ENCODE measurements around the gene MST1R.

Gene MST1R

GRCh38 chr3:49889296-49889695 lies 14.4 kb downstream of the MST1R start:
- H3K4me3 ChIP-seq (ENCODE audit: low read depth, low read length) = no peak overlapping the region
- TF ChIP-seq CTCF (IDR thresholded peaks at IDR 0.05; ENCODE audit: borderline replicate concordance, insufficient read depth, low read depth, low read length) = no peak

- no peak for TF ChIP-seq CTCF (IDR thresholded peaks at IDR 0.05; ENCODE audit: borderline replicate concordance, insufficient read depth, low read depth, low read length)
- no peak overlapping the region for H3K4me3 ChIP-seq (ENCODE audit: low read depth, low read length)
Observed at GRCh38 chr3:49886922-49887265, 16.8 kb downstream of the MST1R start.

GRCh38 chr3:49883998-49884397 lies 19.7 kb downstream of the MST1R start:
- no peak overlapping the region for H3K4me3 ChIP-seq (ENCODE audit: low read depth, low read length)
- TF ChIP-seq CTCF (IDR thresholded peaks at IDR 0.05; ENCODE audit: borderline replicate concordance, insufficient read depth, low read depth, low read length) = no peak

GRCh38 chr3:49882166-49882565 lies 21.5 kb downstream of the MST1R start:
- H3K4me3 ChIP-seq (ENCODE audit: low read depth, low read length) = no peak overlapping the region
- no peak for TF ChIP-seq CTCF (IDR thresholded peaks at IDR 0.05; ENCODE audit: borderline replicate concordance, insufficient read depth, low read depth, low read length)

GRCh38 chr3:49880581-49881315 lies 22.9 kb downstream of the MST1R start:
- TF ChIP-seq CTCF (IDR thresholded peaks at IDR 0.05; ENCODE audit: borderline replicate concordance, insufficient read depth, low read depth, low read length) = no peak
- H3K4me3 ChIP-seq (ENCODE audit: low read depth, low read length) = no peak overlapping the region

GRCh38 chr3:49879721-49880120 lies 24.0 kb downstream of the MST1R start:
- no peak overlapping the region for H3K4me3 ChIP-seq (ENCODE audit: low read depth, low read length)
- no peak for TF ChIP-seq CTCF (IDR thresholded peaks at IDR 0.05; ENCODE audit: borderline replicate concordance, insufficient read depth, low read depth, low read length)

GRCh38 chr3:49878686-49879085 lies 25.0 kb downstream of the MST1R start:
- no peak for TF ChIP-seq CTCF (IDR thresholded peaks at IDR 0.05; ENCODE audit: borderline replicate concordance, insufficient read depth, low read depth, low read length)
- H3K4me3 ChIP-seq (ENCODE audit: low read depth, low read length) = no peak overlapping the region

Measured in GM12875 (cell line).